CD14-positive monocyte (primary cell): ENCODE measurements around the gene CSPG4. TPM values are rescaled to one million over a fixed set of nuclear protein-coding genes. Genes with fewer than 3 reads are reported as not detected.
"Not testable (repeated sequence)": the region's sequence is repeated elsewhere in the genome, so short reads cannot be mapped to it uniquely, and the experiment has no call there.

Source experiments
- DNase-seq, 3 donors: peaks; one replicate each; pipeline ENCODE4 v3.0.0-alpha.2; 2011 to 2022
- H2AFZ ChIP-seq: 2 replicates; pipeline ENCODE4 v1.6.0; 2012; ENCODE audit warnings: mild to moderate bottlenecking, low read depth, low read length, inconsistent platforms; ENCODE audit not compliant: insufficient read depth, poor library complexity, severe bottlenecking
- H3K27ac ChIP-seq, 2 donors: 1 replicate in 1 of 2; 2 replicates in 1 of 2; pipeline ENCODE4 v1.5.1; 2012 to 2013; ENCODE audit warnings: low read length in 2 of 2, control low read depth in 1 of 2, inconsistent platforms in 1 of 2, low read depth in 1 of 2, mild to moderate bottlenecking in 1 of 2
- H3K27me3 ChIP-seq, 2 donors: one replicate each; pipeline versions ENCODE4 v1.6.0 to v1.6.1; 2011 to 2013; ENCODE audit warnings: low read length in 2 of 2; ENCODE audit not compliant: control insufficient read depth in 2 of 2, insufficient read depth in 2 of 2
- H3K36me3 ChIP-seq, 2 donors: replicated peaks in 1 of 2; 1 replicate in 1 of 2; 2 replicates in 1 of 2; pipeline versions ENCODE4 v1.5.1 to v1.6.1; 2012 to 2013; ENCODE audit warnings: low read length in 2 of 2, control low read depth in 1 of 2, inconsistent platforms in 1 of 2, mild to moderate bottlenecking in 1 of 2; ENCODE audit not compliant: insufficient read depth in 2 of 2, control insufficient read depth in 1 of 2
- H3K4me1 ChIP-seq, 2 donors: 1 replicate in 1 of 2; 2 replicates in 1 of 2; pipeline versions ENCODE4 v1.5.1 to v1.6.1; 2012 to 2013; ENCODE audit warnings: low read length in 2 of 2, control low read depth in 1 of 2, inconsistent platforms in 1 of 2, mild to moderate bottlenecking in 1 of 2, moderate library complexity in 1 of 2; ENCODE audit not compliant: insufficient read depth in 2 of 2, control insufficient read depth in 1 of 2
- H3K4me2 ChIP-seq: replicated peaks from 2 replicates; pipeline ENCODE3; 2012; ENCODE audit warnings: low read length, moderate library complexity, mild to moderate bottlenecking; ENCODE audit not compliant: poor library complexity, severe bottlenecking; ENCODE audit errors: extremely low read depth
- H3K4me3 ChIP-seq, 3 experiments: fragments of 200-600 bp in 1 of 3; sonication (generic) in 1 of 3; replicated peaks in 1 of 3; 1 replicate in 2 of 3; 2 replicates in 1 of 3; pipeline ENCODE4 v1.5.1; 2011 to 2013; ENCODE audit warnings: low read length in 3 of 3, mild to moderate bottlenecking in 3 of 3, control low read depth in 2 of 3, low read depth in 2 of 3, inconsistent platforms in 1 of 3, moderate library complexity in 1 of 3
- H3K79me2 ChIP-seq: 2 replicates; pipeline ENCODE4 v1.6.0; 2012; ENCODE audit warnings: mild to moderate bottlenecking, control low read depth, inconsistent platforms, low read length, moderate library complexity; ENCODE audit not compliant: insufficient read depth
- H3K9ac ChIP-seq: 2 replicates; pipeline ENCODE4 v1.6.0; 2017; ENCODE audit warnings: low read length, mild to moderate bottlenecking; ENCODE audit not compliant: insufficient read depth, poor library complexity, severe bottlenecking
- H3K9me3 ChIP-seq, 2 donors: replicated peaks in 1 of 2; 1 replicate in 1 of 2; 2 replicates in 1 of 2; pipeline versions ENCODE4 v1.5.1 to v1.6.1; 2012 to 2013; ENCODE audit warnings: low read length in 2 of 2, control low read depth in 1 of 2; ENCODE audit not compliant: control insufficient read depth in 1 of 2, insufficient read depth in 1 of 2
- H4K20me1 ChIP-seq: 2 replicates; pipeline ENCODE4 v1.6.0; 2012; ENCODE audit warnings: mild to moderate bottlenecking, low read length, control low read depth, moderate library complexity; ENCODE audit not compliant: insufficient read depth
- H3K27ac Mint-ChIP-seq, 7 donors: one replicate each; pipeline ENCODE4 v1.8.0; 2020; ENCODE audit warnings: mild to moderate bottlenecking in 7 of 7, mixed read lengths in 7 of 7, moderate library complexity in 6 of 7, inconsistent platforms in 2 of 7
- H3K27me3 Mint-ChIP-seq, 3 donors: one replicate each; pipeline ENCODE4 v1.8.0; 2021 to 2022; ENCODE audit warnings: low read depth in 3 of 3, mild to moderate bottlenecking in 3 of 3, mixed read lengths in 3 of 3, moderate library complexity in 3 of 3, inconsistent platforms in 1 of 3
- H3K36me3 Mint-ChIP-seq, 2 donors: one replicate each; pipeline ENCODE4 v1.8.0; 2020; ENCODE audit warnings: mixed read lengths in 2 of 2, inconsistent platforms in 1 of 2, mild to moderate bottlenecking in 1 of 2
- H3K4me1 Mint-ChIP-seq: one replicate; pipeline ENCODE4 v1.8.0; 2020; ENCODE audit warnings: mild to moderate bottlenecking, mixed read lengths
- H3K4me3 Mint-ChIP-seq, 2 donors: one replicate each; pipeline ENCODE4 v1.8.0; 2020; ENCODE audit warnings: mild to moderate bottlenecking in 2 of 2, mixed read lengths in 2 of 2, moderate library complexity in 1 of 2
- H3K9me3 Mint-ChIP-seq, 7 donors: one replicate each; pipeline ENCODE4 v1.8.0; 2020 to 2022; ENCODE audit warnings: mixed read lengths in 7 of 7, mild to moderate bottlenecking in 6 of 7, moderate library complexity in 6 of 7, inconsistent platforms in 2 of 7
- CTCF ChIP-seq: fragments of 200-600 bp; IDR thresholded peaks from one replicate; pipeline ENCODE4 v1.8.0; 2022; ENCODE audit warnings: antibody characterized with exemption, mild to moderate bottlenecking
- WGBS: methylation state at CpG from one replicate; pipeline ENCODE4 v1.1.5; 2013; ENCODE audit warnings: missing lambda C conversion rate; ENCODE audit not compliant: insufficient coverage; 5-methylcytosine and 5-hydroxymethylcytosine counted together
- intact Hi-C, 2 donors: fragments of 100-400 bp; cut with micrococcal nuclease; formaldehyde crosslinking; loops; one replicate each; pipeline versions ENCODE4 v1.15.0 to v1.15.1; 2023
- polyA plus RNA-seq, 3 donors: library from polyadenylated mRNA; depleted of rRNA in 1 of 3; unstranded in 2 of 3; stranded (reverse) in 1 of 3; fragments of 300-500 nt in 2 of 3; fragments of >200 nt in 1 of 3; fragmentation: Illumina TruSeq in 2 of 3; gene quantifications; 1 replicate in 2 of 3; 2 replicates in 1 of 3; pipeline ENCODE4 v1.2.3, GENCODE V29; 2012 to 2021

CSPG4 gene
- polyA plus RNA-seq, 3 donors = not detected

DNA sequence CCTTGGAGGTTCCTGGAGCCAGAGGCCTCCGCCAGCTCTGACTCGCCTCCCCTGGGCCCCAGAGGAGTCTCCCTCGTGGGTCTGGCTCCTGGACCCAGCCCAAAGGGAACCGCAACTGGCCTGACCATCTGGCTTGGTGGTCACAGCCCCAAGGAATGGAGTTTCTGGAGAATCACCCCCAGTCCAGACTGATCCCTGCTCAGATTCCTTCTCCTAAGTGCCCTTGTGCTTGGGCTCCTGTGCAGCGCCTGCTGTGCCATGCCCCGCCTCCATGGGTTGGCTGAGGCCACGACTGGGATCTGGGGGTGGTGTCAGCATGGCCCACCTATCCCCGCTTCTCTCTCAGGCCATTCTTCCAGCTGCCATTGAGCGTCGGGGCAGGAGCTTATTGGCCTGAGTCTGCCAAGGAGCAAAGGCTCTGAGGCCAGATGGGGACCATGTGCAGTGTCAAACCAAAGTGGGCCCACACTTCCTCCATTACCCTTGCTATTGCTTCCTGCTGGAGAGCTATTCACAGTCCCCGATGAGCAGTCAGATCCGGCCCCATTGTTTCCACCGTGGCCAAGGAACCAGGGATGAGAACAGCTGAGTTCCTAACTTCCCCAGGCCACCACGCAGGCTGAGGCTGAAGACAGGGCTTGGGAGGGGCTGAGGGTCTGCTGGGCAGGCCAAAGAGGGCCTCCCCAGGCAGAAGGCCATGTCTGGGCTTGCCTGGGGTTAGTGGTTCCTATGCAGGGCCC is 19.0 kb downstream of the CSPG4 start:
- Histone ChIP-seq H2AFZ (peak overlapping the region; percentile 12), H3K27me3 (peaks cover 4 to 36% of the 10 kb centered on the region in 2 donors), H4K20me1 (no peaks in the 10 kb centered on the region), H3K9ac (no peak overlapping the region), H3K79me2 (no peaks in the 10 kb centered on the region), H3K36me3 (no peaks in the 10 kb centered on the region), H3K9me3 (no peaks in the 10 kb centered on the region), H3K27ac (no peak overlapping the region), H3K4me1 (peaks cover 24 to 27% of the 10 kb centered on the region in 2 donors), H3K4me2 (peak overlapping the region; percentile 4), H3K4me3 (no peak overlapping the region)
- Mint-ChIP-seq H3K4me3 (peak overlapping the region in 1 of 2 donors; percentile 69), H3K36me3 (peaks cover 0 to 2% of the 10 kb centered on the region in 2 donors), H3K27me3 (peaks cover 47 to 56% (median 49%) of the 10 kb centered on the region in 3 donors), H3K4me1 (peaks cover 33% of the 10 kb centered on the region), H3K9me3 (peaks cover 0 to 3% (median 0%) of the 10 kb centered on the region in 7 donors), H3K27ac (no peak overlapping the region)
- intact Hi-C loops = loop anchor here in 1 of 2 donors (5.0 kb wide), 1 partner anchor 109 kb away; no protein-coding TSS in a partner anchor
- 20% methylated on average over 13 of the region's 14 CpGs for WGBS
- TF ChIP-seq CTCF = no peak
- DNase-seq = no peak

DNA sequence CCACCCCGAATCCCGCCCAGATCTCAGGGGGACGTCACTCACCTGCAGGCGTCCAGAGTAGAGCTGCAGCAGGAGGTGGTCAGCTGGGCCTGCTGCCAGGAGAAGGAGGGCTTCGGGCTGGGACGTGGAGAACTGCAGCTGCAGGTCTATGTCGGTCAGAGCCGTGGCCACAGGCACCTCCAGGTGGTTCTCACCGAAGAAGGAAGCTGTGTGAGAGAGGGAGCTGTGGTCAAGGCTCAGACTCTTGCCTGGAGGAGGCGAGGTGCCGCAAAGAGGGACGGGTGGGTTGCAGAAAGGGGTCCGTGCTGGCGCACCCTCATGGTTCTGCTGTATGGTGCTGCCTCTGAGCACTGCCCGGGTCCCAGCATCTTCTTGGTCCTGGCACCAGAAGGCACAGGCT is 19.6 kb downstream of the CSPG4 start:
- H3K4me3 ChIP-seq, H3K9me3 ChIP-seq, H3K36me3 Mint-ChIP-seq, H3K4me2 ChIP-seq, H3K27ac Mint-ChIP-seq, H4K20me1 ChIP-seq, H3K79me2 ChIP-seq, H3K27ac ChIP-seq, H3K9ac ChIP-seq, H2AFZ ChIP-seq, H3K36me3 ChIP-seq, H3K9me3 Mint-ChIP-seq, DNase-seq: not testable (repeated sequence)
- Mint-ChIP-seq H3K27me3 (peaks cover 47 to 57% (median 49%) of the 10 kb centered on the region in 3 donors), H3K4me3 (peak overlapping the region in 1 of 2 donors; percentile 69), H3K4me1 (peaks cover 33% of the 10 kb centered on the region)
- H3K4me1 ChIP-seq = peaks cover 24 to 26% of the 10 kb centered on the region in 2 donors
- peaks cover 4 to 36% of the 10 kb centered on the region in 2 donors for H3K27me3 ChIP-seq
- intact Hi-C loops = loop anchor here in 1 of 2 donors (5.0 kb wide), 1 partner anchor 109 kb away; no protein-coding TSS in a partner anchor
- WGBS = 74% methylated on average over 6 of the region's 15 CpGs

DNA sequence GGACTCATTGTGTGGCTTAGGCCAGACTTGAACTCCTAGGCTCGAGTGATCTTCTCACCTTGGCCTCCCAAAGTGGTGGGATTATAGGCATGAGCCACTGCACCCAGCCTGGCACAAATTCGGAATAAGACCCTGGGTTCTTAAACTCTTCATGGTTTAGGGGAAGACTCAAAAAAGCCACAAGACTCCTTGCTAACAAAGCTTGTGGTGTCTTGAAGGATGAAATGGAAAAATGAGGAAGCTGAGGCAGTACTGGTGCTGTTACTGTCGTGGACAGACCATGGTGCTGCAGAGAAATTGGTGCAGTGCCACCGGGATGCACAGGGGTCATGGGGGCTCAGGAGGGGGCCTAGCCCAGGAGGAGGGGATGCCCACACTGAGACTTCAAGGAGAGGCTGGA is 20.3 kb downstream of the CSPG4 start:
- not testable (repeated sequence) for H3K4me3 ChIP-seq, H3K4me2 ChIP-seq, H3K9me3 Mint-ChIP-seq, H3K9me3 ChIP-seq, H3K36me3 Mint-ChIP-seq, H2AFZ ChIP-seq, H3K36me3 ChIP-seq, H4K20me1 ChIP-seq, H3K79me2 ChIP-seq, H3K27ac ChIP-seq, H3K9ac ChIP-seq, DNase-seq
- intact Hi-C loops = loop anchor here in 1 of 2 donors (5.0 kb wide), 1 partner anchor 110 kb away; no protein-coding TSS in a partner anchor
- H3K27me3 ChIP-seq = peaks cover 4 to 36% of the 10 kb centered on the region in 2 donors
- peaks cover 45 to 54% (median 49%) of the 10 kb centered on the region in 3 donors for H3K27me3 Mint-ChIP-seq
- H3K27ac Mint-ChIP-seq = peak overlapping the region in 5 of 7 donors; percentile 8 to 61 (median 21)
- peaks cover 33% of the 10 kb centered on the region for H3K4me1 Mint-ChIP-seq
- H3K4me3 Mint-ChIP-seq = peak overlapping the region; percentile 59 to 86
- peaks cover 24 to 26% of the 10 kb centered on the region in 2 donors for H3K4me1 ChIP-seq
- WGBS = 29% methylated on average over 4 of the region's 4 CpGs
